Measurements from ENCODE around the gene HIF1A.
A peak's percentile ranks its signal among the peaks of the same experiment; 100 is the strongest.

The HIF1A gene

GRCh38 chr14:61720741-61721140 lies 25.4 kb downstream of the HIF1A start:
- H3K9me3 ChIP-seq (ENCODE audit: insufficient read depth, low read length): no peaks in the 10 kb centered on the region
- H2AFZ ChIP-seq (ENCODE audit: low read depth, low read length): no peak overlapping the region
- no peak for TF ChIP-seq EZH2phosphoT487 (IDR thresholded peaks at IDR 0.05; ENCODE audit: low read depth)
- H3K9ac ChIP-seq (ENCODE audit: low read length): no peak overlapping the region
- no peak overlapping the region for H3K4me2 ChIP-seq (ENCODE audit: low read length)
- 0 out of 2 replicates have a peak, but pooled peaks cover 3% of the 10 kb centered on the region for H3K4me1 ChIP-seq (ENCODE audit: low read length)
- H3K27ac ChIP-seq (ENCODE audit: low read length): no peak overlapping the region
- no peak overlapping the region for H3K4me3 ChIP-seq (ENCODE audit: low read length)
- H3K79me2 ChIP-seq (ENCODE audit: low read length): peaks cover 59% of the 10 kb centered on the region
- H3K27me3 ChIP-seq (ENCODE audit: low read depth, low read length): no peaks in the 10 kb centered on the region
- H4K20me1 ChIP-seq (ENCODE audit: insufficient read depth, low read length): peaks cover 76% of the 10 kb centered on the region
- H3K36me3 ChIP-seq (replicated peaks; ENCODE audit: low read depth, low read length): peaks cover 31% of the 10 kb centered on the region

GRCh38 chr14:61724133-61724532 lies 28.8 kb downstream of the HIF1A start:
- H3K36me3 ChIP-seq (replicated peaks; ENCODE audit: low read depth, low read length): peaks cover 54% of the 10 kb centered on the region
- H3K27me3 ChIP-seq (ENCODE audit: low read depth, low read length): no peaks in the 10 kb centered on the region
- no peak overlapping the region for H3K9ac ChIP-seq (ENCODE audit: low read length)
- H3K79me2 ChIP-seq (ENCODE audit: low read length): peaks cover 34% of the 10 kb centered on the region
- TF ChIP-seq EZH2phosphoT487 (IDR thresholded peaks at IDR 0.05; ENCODE audit: low read depth) (no peak), CTCF (IDR thresholded peaks at IDR 0.05; ENCODE audit: low read depth, low read length) (no peak)
- H3K4me3 ChIP-seq (ENCODE audit: low read length): no peak overlapping the region
- no peak overlapping the region for H2AFZ ChIP-seq (ENCODE audit: low read depth, low read length)
- H3K9me3 ChIP-seq (ENCODE audit: insufficient read depth, low read length): no peaks in the 10 kb centered on the region
- H3K4me2 ChIP-seq (ENCODE audit: low read length): no peak overlapping the region
- peaks cover 50% of the 10 kb centered on the region for H4K20me1 ChIP-seq (ENCODE audit: insufficient read depth, low read length)
- peaks cover 6% of the 10 kb centered on the region; the same call in 1 of the 2 replicates for H3K4me1 ChIP-seq (ENCODE audit: low read length)
- no peak overlapping the region for H3K27ac ChIP-seq (ENCODE audit: low read length)

GRCh38 chr14:61726778-61727658 lies 31.7 kb downstream of the HIF1A start:
- Histone ChIP-seq H4K20me1 (ENCODE audit: insufficient read depth, low read length) (peaks cover 43% of the 10 kb centered on the region), H3K27ac (ENCODE audit: low read length) (no peak overlapping the region), H3K9ac (ENCODE audit: low read length) (no peak overlapping the region), H3K4me2 (ENCODE audit: low read length) (no peak overlapping the region), H3K4me1 (ENCODE audit: low read length) (peaks cover 3% of the 10 kb centered on the region; the same call in 1 of the 2 replicates), H3K36me3 (replicated peaks; ENCODE audit: low read depth, low read length) (peaks cover 53% of the 10 kb centered on the region), H3K27me3 (ENCODE audit: low read depth, low read length) (no peaks in the 10 kb centered on the region), H3K79me2 (ENCODE audit: low read length) (peaks cover 25% of the 10 kb centered on the region), H2AFZ (ENCODE audit: low read depth, low read length) (no peak overlapping the region), H3K4me3 (ENCODE audit: low read length) (no peak overlapping the region), H3K9me3 (ENCODE audit: insufficient read depth, low read length) (no peaks in the 10 kb centered on the region)
- no peak for TF ChIP-seq EZH2phosphoT487 (IDR thresholded peaks at IDR 0.05; ENCODE audit: low read depth)
- TF ChIP-seq CTCF (IDR thresholded peaks at IDR 0.05; ENCODE audit: low read depth, low read length): no peak

- H3K36me3 ChIP-seq (replicated peaks; ENCODE audit: low read depth, low read length): peaks cover 70% of the 10 kb centered on the region
- no peak overlapping the region for H3K9ac ChIP-seq (ENCODE audit: low read length)
- TF ChIP-seq EZH2phosphoT487 (IDR thresholded peaks at IDR 0.05; ENCODE audit: low read depth) (no peak), CTCF (IDR thresholded peaks at IDR 0.05; ENCODE audit: low read depth, low read length) (peak; percentile 67)
- H3K4me3 ChIP-seq (ENCODE audit: low read length): no peak overlapping the region
- H3K27me3 ChIP-seq (ENCODE audit: low read depth, low read length): no peaks in the 10 kb centered on the region
- H3K4me2 ChIP-seq (ENCODE audit: low read length): no peak overlapping the region
- H4K20me1 ChIP-seq (ENCODE audit: insufficient read depth, low read length): peaks cover 39% of the 10 kb centered on the region
- H3K4me1 ChIP-seq (ENCODE audit: low read length): peaks cover 3% of the 10 kb centered on the region; the same call in 1 of the 2 replicates
- no peak overlapping the region for H2AFZ ChIP-seq (ENCODE audit: low read depth, low read length)
- no peak overlapping the region for H3K27ac ChIP-seq (ENCODE audit: low read length)
- H3K79me2 ChIP-seq (ENCODE audit: low read length): peaks cover 26% of the 10 kb centered on the region
- no peaks in the 10 kb centered on the region for H3K9me3 ChIP-seq (ENCODE audit: insufficient read depth, low read length)
Observed at GRCh38 chr14:61730756-61731373, 35.6 kb downstream of the HIF1A start.

All from OCI-LY3 (cell line).